ENCODE results near the gene TSPAN18.

The TSPAN18 gene

GRCh38 chr11:44942029-44942955 is 215.5 kb downstream of the TSPAN18 start:
- TF ChIP-seq CTCF (IDR thresholded peaks at IDR 0.05; ENCODE audit: borderline replicate concordance, control extremely low read depth, extremely low read depth, insufficient read depth, missing control alignments) = no peak
- in situ Hi-C loops (cut with MboI; ENCODE audit: low sequenced_read_pairs, unreplicated experiment) = loop anchor here (25.0 kb wide), 1 partner anchor 345 kb away; the partner anchor contains the start of gene SYT13
- no peak for DNase-seq (ENCODE audit: low spot score)

GRCh38 chr11:44943118-44943517 is 216.4 kb downstream of the TSPAN18 start:
- in situ Hi-C loops (cut with MboI; ENCODE audit: low sequenced_read_pairs, unreplicated experiment) = loop anchor here (25.0 kb wide), 1 partner anchor 344 kb away; the partner anchor contains the start of gene SYT13
- no peak for TF ChIP-seq CTCF (IDR thresholded peaks at IDR 0.05; ENCODE audit: borderline replicate concordance, control extremely low read depth, extremely low read depth, insufficient read depth, missing control alignments)
- DNase-seq (ENCODE audit: low spot score) = no peak

- no peak for TF ChIP-seq CTCF (IDR thresholded peaks at IDR 0.05; ENCODE audit: borderline replicate concordance, control extremely low read depth, extremely low read depth, insufficient read depth, missing control alignments)
- in situ Hi-C loops (cut with MboI; ENCODE audit: low sequenced_read_pairs, unreplicated experiment) = loop anchor here (25.0 kb wide), 1 partner anchor 344 kb away; the partner anchor contains the start of gene SYT13
- no peak for DNase-seq (ENCODE audit: low spot score)
Observed at GRCh38 chr11:44943696-44944095, 216.9 kb downstream of the TSPAN18 start.

GRCh38 chr11:44944181-44944852 is 217.6 kb downstream of the TSPAN18 start:
- no peak for TF ChIP-seq CTCF (IDR thresholded peaks at IDR 0.05; ENCODE audit: borderline replicate concordance, control extremely low read depth, extremely low read depth, insufficient read depth, missing control alignments)
- no peak for DNase-seq (ENCODE audit: low spot score)
- in situ Hi-C loops (cut with MboI; ENCODE audit: low sequenced_read_pairs, unreplicated experiment) = loop anchor here (25.0 kb wide), 1 partner anchor 343 kb away; the partner anchor contains the start of gene SYT13

GRCh38 chr11:44944853-44945235 is 218.1 kb downstream of the TSPAN18 start:
- DNase-seq (ENCODE audit: low spot score) = no peak
- in situ Hi-C loops (cut with MboI; ENCODE audit: low sequenced_read_pairs, unreplicated experiment) = loop anchor here (25.0 kb wide), 1 partner anchor 342 kb away; the partner anchor contains the start of gene SYT13
- TF ChIP-seq CTCF (IDR thresholded peaks at IDR 0.05; ENCODE audit: borderline replicate concordance, control extremely low read depth, extremely low read depth, insufficient read depth, missing control alignments) = no peak

- in situ Hi-C loops (cut with MboI; ENCODE audit: low sequenced_read_pairs, unreplicated experiment) = loop anchor here (25.0 kb wide), 1 partner anchor 342 kb away; the partner anchor contains the start of gene SYT13
- DNase-seq (ENCODE audit: low spot score) = no peak
- TF ChIP-seq CTCF (IDR thresholded peaks at IDR 0.05; ENCODE audit: borderline replicate concordance, control extremely low read depth, extremely low read depth, insufficient read depth, missing control alignments) = no peak
Observed at GRCh38 chr11:44945666-44946065, 218.9 kb downstream of the TSPAN18 start.

All from GM13976 (cell line).